GM04503 (cell line): ENCODE data around the gene FOXO6.

Experiments
- DNase-seq: peaks from one replicate; pipeline ENCODE4 v3.0.0-alpha.2; 2012; ENCODE audit warnings: low read depth

Gene FOXO6

GRCh38 chr1:41425369-41425768 lies 64.1 kb downstream of the FOXO6 start:
- no peak for DNase-seq

- DNase-seq: no peak
These were observed 65.1 kb downstream of the FOXO6 start for GRCh38 chr1:41426201-41426890.

GRCh38 chr1:41427122-41427913 lies 66.1 kb downstream of the FOXO6 start:
- DNase-seq: no peak

- no peak for DNase-seq
These were observed 66.9 kb downstream of the FOXO6 start for GRCh38 chr1:41427916-41428737.

GRCh38 chr1:41428738-41429640 lies 67.8 kb downstream of the FOXO6 start:
- DNase-seq: no peak

GRCh38 chr1:41429641-41430035 lies 68.4 kb downstream of the FOXO6 start:
- DNase-seq: no peak

GRCh38 chr1:41430069-41430468 lies 68.8 kb downstream of the FOXO6 start:
- DNase-seq: no peak

GRCh38 chr1:41430582-41430981 lies 69.3 kb downstream of the FOXO6 start:
- DNase-seq: no peak

GRCh38 chr1:41431490-41432350 lies 70.5 kb downstream of the FOXO6 start:
- DNase-seq: no peak
